A172 (cell line): ENCODE measurements around the gene COG7. TPM values are rescaled to one million over a fixed set of nuclear protein-coding genes. Genes with fewer than 3 reads are reported as not detected.
"Not testable (repeated sequence)": the region's sequence is repeated elsewhere in the genome, so short reads cannot be mapped to it uniquely, and the experiment has no call there.

Experiments
- DNase-seq: peaks from one replicate; pipeline ENCODE4 v3.0.0-alpha.2; 2015; ENCODE audit warnings: low spot score
- total RNA-seq: library from RNA; depleted of rRNA; stranded (reverse); fragments of >200 nt; shearing (Covaris generic); gene quantifications from 2 replicates; pipeline ENCODE4 v1.2.3, GENCODE V29; 2014

The COG7 gene
- total RNA-seq, 1 experiment from 2014 or later: 14.5 TPM

DNA sequence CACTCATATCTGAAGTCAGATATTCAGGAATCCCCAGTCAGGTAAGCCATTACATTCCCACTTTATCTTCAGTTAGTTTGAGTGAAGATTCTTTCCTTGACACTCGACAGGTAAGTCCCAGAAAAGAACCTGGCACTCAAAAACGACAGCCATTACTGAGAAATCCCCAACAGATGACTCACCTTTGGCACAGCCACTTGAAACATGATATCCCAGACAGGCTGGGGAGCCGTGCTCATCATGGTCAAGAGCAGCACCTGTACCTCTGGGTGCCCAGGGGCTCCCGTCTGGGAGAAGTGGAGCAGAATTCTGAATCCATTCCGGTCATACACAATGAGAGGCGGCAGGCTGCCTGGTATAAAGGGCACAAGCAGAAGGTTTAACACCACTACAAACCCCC, 16.8 kb upstream of the COG7 start:
- peak; percentile 78 for DNase-seq

DNA sequence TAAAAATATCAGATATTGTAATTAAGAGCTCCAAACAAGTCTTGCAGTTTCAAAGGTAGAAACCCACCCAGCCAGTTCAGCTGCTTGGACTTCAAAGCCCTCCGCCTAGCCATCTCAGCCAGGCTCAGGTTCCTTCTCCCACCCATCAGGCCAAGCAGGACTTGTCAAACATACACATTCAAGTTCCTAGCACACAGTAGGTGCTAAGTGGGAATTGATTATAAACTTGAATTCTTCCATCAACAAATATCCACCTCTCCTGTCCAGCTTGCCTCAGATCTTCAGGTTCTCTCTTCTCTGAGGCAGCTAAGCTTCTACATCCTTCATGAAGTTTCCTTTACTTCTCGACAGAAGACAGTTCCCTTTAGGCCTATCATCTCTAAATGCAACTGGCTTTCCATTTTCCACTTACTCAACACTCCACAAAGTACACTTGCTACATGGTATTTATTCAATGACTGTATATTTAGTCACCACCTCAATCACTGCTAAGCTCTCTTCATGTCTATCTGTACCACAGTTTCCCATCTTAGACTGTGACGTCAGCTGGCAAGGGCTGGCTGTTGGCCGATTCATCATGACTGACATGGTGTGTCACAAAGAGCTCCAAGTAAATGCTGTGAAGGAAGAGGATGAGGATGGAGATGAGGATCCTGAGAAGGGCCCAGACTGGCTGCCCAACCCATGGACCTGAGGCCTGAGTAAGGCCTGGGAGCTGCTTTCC, 13.3 kb upstream of the COG7 start:
- peak; percentile 81 for DNase-seq

DNA sequence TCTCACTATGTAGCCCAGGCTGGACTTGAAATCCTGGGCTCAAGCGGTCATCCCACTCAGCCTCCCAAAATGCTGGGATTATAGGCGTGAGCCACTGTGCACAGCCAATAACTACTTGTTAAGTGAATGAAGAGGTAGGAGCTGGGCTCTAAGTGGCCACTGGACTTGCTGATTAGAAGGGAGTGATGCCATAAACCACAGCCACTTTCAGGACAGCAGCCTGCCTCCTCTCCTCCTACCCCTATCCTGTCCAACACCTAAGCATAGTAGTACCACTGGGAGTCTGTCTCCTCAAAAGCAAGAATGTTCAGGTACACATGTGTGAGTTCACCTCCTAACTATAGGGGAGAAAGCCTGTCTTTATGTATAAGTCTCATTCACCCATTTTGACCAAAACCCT, 12.2 kb upstream of the COG7 start:
- no peak for DNase-seq

GRCh38 chr16:23464196-23464595, 11.2 kb upstream of the COG7 start:
- DNase-seq: no peak

DNA sequence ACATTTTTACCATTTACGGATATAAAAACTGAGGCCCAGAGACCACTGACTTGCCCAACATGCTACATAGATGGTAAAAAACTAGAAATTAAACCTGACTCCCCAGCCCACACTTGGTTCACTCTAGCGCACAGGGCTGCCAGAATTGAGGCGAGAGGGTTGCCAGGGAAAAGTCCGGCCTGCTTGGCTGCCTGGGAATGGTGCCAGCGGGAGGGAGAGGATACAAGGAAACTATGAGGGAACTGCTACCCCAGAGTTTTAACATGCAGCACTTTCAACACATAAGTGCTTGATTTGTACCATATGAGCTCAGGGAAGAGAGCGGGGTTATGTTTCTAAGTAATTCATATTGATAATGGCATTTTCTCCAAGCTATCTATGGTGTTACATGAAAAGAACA, 10.0 kb upstream of the COG7 start:
- DNase-seq: not testable (repeated sequence)

GRCh38 chr16:23453338-23454052, 506 bp upstream of the COG7 start:
- no peak for DNase-seq

- no peak for DNase-seq
Measured at GRCh38 chr16:23452221-23452571, 793 bp downstream of the COG7 start.

GRCh38 chr16:23448392-23448791, 4.6 kb downstream of the COG7 start:
- no peak for DNase-seq

DNA sequence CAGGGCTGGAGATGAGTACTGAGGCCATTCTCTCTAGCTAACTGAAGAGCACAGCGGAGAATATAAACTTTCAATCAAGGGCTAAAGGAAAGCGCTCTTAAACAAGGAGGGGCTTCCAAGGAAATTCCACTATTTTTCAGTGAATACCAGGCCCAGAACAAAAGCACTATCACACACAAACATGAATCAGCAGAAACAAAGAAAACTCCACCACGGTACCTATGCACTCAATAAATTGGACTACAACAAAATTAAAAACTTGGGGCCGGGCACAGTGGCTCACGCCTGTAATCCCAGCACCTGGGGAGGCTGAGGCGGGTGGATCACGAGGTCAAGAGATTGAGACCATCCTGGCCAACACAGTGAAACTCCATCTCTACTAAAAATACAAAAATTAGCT, 15.4 kb downstream of the COG7 start:
- not testable (repeated sequence) for DNase-seq

- DNase-seq: no peak
Measured at GRCh38 chr16:23436951-23437350, 16.0 kb downstream of the COG7 start.

DNA sequence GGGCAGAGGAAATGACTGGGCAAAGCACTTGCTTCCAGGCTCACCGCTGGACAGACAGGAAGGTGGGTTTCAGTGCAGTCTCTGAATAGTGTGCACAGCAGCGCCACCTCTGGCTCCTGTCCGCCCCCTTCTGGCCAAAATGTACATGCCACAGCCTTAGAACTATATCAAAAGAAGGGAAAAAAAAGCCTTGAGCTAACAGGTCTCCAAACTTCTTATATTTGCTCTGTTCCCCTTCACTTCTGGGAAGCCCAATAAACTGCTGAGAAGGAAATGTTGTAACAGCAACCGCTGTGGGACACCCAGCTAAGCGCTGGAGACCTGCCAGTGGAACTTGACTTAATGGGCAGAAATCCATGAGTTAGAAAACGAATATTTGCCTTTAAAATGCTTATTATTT, 17.5 kb downstream of the COG7 start:
- peak; percentile 56 for DNase-seq

- peak; percentile 86 for DNase-seq
Measured at GRCh38 chr16:23434380-23434779, 18.6 kb downstream of the COG7 start.

GRCh38 chr16:23433261-23433920, 19.6 kb downstream of the COG7 start:
- no peak for DNase-seq

GRCh38 chr16:23432176-23433128, 20.5 kb downstream of the COG7 start:
- no peak for DNase-seq

- no peak for DNase-seq
Measured at GRCh38 chr16:23428351-23428750, 24.6 kb downstream of the COG7 start.

DNA sequence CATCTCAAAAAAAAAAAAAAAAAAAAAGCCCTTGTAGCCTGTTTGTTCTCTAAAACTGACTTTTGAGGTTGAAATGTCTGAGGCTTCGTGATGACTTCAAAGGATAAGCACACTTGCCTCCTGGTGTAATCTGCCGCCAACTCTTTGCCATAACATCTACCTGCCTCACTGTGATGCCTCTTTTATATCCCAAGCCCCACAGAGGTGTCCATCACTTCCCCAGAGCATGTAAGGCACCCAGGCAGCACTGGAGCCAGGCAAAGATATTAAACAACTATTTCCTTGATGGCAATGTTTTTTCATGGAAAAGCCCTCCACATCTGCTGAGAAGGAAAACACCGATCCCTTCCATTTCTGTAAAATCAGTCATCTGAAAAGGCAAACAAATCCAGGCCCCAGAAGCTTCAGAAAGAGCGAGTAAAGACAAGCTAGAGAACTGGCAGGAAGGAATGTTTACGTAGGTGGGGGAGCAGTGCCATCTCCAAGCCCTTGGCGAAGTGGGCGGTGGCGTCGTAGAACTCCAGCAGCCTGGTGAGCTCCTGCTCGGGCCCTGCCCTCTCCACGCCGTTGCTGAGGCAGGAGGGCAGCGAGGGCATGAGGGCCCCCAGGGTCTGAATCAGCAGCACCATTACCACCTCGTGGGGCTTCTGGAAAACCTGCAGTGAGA, 28.6 kb downstream of the COG7 start:
- peak; percentile 44 for DNase-seq

GRCh38 chr16:23423496-23424049, 29.4 kb downstream of the COG7 start:
- DNase-seq: peak; percentile 97

DNA sequence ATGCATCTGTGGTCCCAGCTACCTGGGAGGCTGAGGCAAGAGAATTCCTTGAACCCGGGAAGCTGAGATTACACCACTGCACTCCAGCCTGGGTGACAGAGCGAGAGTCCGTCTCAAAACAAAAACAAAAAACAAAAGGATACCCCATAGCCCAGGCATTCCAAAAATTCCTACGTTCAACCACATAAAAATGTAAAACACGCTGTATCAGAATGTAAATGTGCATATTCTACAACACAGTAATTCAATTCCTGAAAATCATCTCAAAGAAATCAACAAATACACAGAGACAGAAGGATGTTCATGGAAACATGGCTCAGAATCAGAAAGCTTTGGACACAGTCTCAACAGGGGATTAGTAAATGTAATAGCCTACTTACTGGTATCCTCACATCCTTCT, 33.0 kb downstream of the COG7 start:
- DNase-seq: peak; percentile 30

- DNase-seq: no peak
Measured at GRCh38 chr16:23416816-23417215, 36.2 kb downstream of the COG7 start.

- DNase-seq: no peak
Measured at GRCh38 chr16:23414731-23415130, 38.3 kb downstream of the COG7 start.

GRCh38 chr16:23410176-23410575, 42.8 kb downstream of the COG7 start:
- peak; percentile 69 for DNase-seq
